ENCODE data around the gene ARSK.

Gene ARSK, protein sequence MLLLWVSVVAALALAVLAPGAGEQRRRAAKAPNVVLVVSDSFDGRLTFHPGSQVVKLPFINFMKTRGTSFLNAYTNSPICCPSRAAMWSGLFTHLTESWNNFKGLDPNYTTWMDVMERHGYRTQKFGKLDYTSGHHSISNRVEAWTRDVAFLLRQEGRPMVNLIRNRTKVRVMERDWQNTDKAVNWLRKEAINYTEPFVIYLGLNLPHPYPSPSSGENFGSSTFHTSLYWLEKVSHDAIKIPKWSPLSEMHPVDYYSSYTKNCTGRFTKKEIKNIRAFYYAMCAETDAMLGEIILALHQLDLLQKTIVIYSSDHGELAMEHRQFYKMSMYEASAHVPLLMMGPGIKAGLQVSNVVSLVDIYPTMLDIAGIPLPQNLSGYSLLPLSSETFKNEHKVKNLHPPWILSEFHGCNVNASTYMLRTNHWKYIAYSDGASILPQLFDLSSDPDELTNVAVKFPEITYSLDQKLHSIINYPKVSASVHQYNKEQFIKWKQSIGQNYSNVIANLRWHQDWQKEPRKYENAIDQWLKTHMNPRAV

GRCh38 chr5:95554647-95555548 lies at the start of gene ARSK, which contains the start of gene SKIC3:
TSS of gene ARSK (plus strand) at chr5:95555101. CDS start at chr5:95555279, 178 bp downstream.
TSS of gene SKIC3 (minus strand) at chr5:95554977. CDS start at chr5:95547150, 7,827 bp downstream.
- DNase-seq (ENCODE audit: low read depth): peak; percentile 99

DNA sequence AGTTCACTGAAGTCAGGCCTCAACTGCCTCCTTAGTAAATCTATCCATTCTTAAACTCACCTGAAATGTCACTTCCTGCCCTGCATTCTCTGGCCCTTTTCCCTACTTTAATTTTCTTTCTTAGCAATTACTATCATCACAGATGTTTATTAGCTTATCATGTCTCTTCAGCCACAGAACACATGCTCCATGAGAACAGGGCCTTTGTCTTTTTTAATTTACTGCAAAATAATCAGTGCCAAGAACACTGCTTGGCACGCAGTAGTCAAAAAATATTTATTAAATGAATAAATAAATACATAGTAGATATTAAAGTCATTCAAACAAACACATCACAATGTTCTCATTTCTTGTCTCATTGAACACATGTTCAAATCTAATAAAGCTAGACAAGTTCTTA lies 46.4 kb upstream of the ARSK start:
- no peak for DNase-seq (ENCODE audit: low read depth)

- no peak for DNase-seq (ENCODE audit: low read depth)
Measured at GRCh38 chr5:95511606-95512005, 43.3 kb upstream of the ARSK start.

GRCh38 chr5:95518417-95518816 lies 36.5 kb upstream of the ARSK start:
- DNase-seq (ENCODE audit: low read depth): no peak

- DNase-seq (ENCODE audit: low read depth): no peak
Measured at GRCh38 chr5:95519151-95519550, 35.8 kb upstream of the ARSK start.

- no peak for DNase-seq (ENCODE audit: low read depth)
Measured at GRCh38 chr5:95519681-95520080, 35.2 kb upstream of the ARSK start.

- DNase-seq (ENCODE audit: low read depth): no peak
Measured at GRCh38 chr5:95520206-95520605, 34.7 kb upstream of the ARSK start.

GRCh38 chr5:95524423-95524822 lies 30.5 kb upstream of the ARSK start:
- DNase-seq (ENCODE audit: low read depth): no peak

GRCh38 chr5:95526871-95527270 lies 28.0 kb upstream of the ARSK start:
- peak; percentile 51 for DNase-seq (ENCODE audit: low read depth)

GRCh38 chr5:95528565-95528964 lies 26.3 kb upstream of the ARSK start:
- no peak for DNase-seq (ENCODE audit: low read depth)

DNA sequence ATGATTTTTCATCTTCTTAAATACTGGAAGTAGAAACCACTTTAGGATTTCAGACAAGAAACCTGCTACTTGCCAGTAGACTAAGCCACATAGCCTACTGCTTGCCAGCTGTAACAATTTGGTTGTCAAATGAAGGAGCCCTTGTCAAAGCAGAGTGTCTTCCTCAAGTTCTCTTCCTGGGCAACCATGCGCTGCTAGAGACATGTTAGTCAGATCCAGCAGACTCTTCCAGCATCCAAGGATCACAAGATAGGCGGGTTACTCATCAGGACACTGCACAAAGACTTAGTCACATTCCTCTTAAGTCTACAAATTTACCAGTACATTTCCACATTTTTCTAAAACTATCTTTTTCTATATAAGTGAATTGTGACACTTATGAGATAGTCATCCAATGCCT lies 24.5 kb upstream of the ARSK start:
- peak; percentile 94 for DNase-seq (ENCODE audit: low read depth)

GRCh38 chr5:95531491-95531890 lies 23.4 kb upstream of the ARSK start:
- no peak for DNase-seq (ENCODE audit: low read depth)

DNA sequence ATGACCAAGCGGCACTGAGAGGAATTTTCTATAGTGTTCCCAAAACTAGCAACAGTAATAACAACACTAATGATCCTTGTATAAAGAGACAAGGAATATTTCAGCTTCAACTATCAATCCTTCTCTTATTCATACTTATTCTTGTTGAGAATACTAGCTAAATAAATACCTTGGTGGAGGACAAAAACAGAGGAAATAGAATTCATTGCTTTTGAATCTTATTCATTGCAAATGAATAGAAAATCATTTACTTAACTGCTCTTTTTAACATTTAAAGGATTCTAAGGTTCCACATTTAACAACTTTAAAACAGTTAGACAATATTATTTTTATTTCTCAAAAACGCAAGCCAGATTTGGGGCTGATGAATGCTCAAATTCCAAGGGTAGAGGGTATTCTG lies 22.5 kb upstream of the ARSK start:
- DNase-seq (ENCODE audit: low read depth): no peak

GRCh38 chr5:95533106-95533505 lies 21.8 kb upstream of the ARSK start:
- DNase-seq (ENCODE audit: low read depth): peak; percentile 24

DNA sequence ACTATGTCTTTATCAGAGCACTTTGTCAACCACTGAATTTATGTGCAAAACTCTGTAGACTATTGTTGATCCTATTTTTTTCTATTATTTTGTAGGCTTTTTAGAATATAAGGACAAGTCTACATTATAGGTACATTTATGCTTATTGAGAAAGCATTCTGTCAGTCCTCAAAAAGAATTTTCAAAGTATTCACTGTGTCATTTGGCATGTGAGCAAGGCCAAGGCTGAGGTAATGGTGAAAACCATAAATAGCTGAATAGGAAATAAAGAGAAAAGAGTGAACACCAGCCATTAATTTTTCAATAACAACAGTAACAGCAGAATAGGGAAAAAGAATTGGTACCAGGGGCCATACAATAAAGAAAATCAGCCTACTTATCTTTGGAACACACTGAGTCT lies 21.1 kb upstream of the ARSK start:
- DNase-seq (ENCODE audit: low read depth): no peak

DNA sequence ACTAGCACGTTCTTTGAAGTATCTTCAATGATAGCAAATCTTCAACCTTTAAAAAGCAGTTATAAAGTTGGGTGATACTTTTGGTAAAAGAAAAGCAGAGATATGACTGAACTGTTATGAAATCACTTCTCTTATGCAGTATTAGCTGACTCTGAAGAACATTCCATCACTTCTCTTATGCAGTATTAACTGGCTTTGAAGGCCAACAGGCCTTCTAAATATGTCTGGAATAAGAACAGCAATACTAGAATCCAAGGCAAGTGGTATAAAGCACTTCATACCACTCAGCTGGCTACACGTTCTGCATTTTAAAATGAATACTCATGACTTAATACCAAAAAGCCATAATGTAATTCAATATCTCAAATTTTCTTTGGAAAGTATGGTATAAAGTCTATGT lies 17.4 kb upstream of the ARSK start:
- DNase-seq (ENCODE audit: low read depth): peak; percentile 68

DNA sequence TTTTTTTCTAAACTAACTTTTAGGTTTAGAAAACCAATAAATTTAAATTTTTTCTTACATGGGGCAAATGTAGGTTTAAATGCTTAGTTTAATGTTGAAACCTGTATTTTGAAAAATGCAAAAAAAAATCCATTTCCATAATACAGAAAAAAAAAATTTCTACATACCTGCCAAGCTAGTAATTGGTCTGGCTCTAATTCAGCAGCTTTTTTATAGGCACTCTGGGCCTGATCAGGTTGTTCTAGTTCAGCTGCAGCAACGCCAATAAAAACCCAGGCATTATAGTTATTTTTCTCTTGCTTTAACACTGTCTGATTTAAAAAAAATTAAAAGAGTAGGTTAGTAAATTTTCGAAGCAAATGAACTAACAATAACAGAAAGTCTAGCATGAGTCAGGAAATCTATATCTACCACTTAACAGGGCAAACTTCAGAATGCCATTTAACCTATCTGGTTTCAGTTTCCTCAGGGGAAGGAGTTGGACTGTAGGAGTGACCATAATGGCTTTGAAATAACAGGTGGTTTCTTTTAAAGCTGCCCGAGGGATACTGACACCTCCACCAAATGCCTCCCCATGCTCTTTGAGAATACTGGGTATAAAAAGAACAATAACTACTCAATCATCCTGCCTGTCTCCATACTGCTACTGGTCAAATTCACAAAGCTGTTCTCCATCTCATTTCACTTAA lies 11.7 kb upstream of the ARSK start:
- DNase-seq (ENCODE audit: low read depth): no peak

DNA sequence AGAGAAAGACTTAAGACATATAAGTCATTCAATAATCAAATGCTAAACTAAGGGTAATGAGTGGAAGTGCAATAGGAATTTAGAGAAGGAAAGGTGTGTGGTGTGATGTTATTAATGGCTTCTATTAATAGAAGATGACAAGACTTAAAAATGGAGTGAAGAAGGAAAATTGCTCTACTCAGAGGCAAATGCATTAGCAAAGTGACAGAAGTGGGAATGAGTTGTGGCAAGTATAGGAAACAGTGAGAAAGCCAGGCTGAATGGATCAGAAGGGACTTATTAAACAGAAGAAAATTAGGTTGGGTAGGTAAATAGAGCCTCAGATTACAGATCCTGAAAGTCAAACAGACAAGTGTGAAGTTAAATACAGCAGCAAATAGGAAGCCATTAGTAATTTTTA lies 5.9 kb upstream of the ARSK start:
- no peak for DNase-seq (ENCODE audit: low read depth)

DNA sequence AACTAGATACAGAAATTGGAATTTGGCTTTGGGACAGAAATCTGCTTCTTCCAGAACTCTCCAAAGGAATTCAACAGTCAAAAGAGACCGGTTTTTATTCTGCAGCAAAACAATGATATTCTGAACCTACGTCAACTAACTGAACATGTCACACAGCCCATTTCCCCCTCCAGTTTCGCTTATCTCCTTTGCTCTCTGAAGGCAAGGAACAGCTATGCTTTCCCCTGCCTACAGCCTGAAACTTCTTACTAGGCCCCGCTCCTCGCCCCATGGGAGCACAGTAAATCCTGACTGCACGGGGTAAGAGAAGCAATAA lies 612 bp upstream of the ARSK start:
- DNase-seq (ENCODE audit: low read depth): peak; percentile 37

- no peak for DNase-seq (ENCODE audit: low read depth)
Measured at GRCh38 chr5:95555553-95555952, 652 bp downstream of the ARSK start.

GRCh38 chr5:95557841-95558240 lies 2.9 kb downstream of the ARSK start:
- DNase-seq (ENCODE audit: low read depth): no peak

DNA sequence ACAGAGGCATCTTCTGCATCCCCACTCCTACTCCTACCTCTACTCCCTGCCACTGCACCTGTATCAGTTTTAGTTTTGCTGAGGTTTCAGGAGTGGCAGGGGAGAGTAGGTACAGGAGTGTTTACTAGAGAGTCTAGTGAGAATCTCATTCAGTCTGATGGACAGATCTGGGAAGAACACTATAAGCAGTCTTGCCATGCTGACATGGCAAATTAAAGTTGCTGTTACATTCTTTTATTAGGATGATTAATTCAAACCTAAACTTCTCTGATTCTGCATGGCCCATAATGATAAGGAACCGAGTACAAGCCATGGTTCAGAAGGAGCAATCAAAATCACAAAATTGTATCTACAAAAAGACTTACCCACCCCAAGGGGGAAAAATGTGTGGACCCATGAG lies 7.4 kb downstream of the ARSK start:
- DNase-seq (ENCODE audit: low read depth): no peak
